WTC11 (cell line): ENCODE measurements around the gene FLT3LG. TPM values are rescaled to one million over a fixed set of nuclear protein-coding genes. Genes with fewer than 3 reads are reported as not detected.
A peak's percentile ranks its signal among the peaks of the same experiment; 100 is the strongest.

Source experiments
- CBFB ChIP-seq: sonication (generic); formaldehyde crosslinking; IDR thresholded peaks from 2 replicates; pipeline ENCODE4 v1.8.1; 2022; ENCODE audit warnings: mild to moderate bottlenecking, low read depth, missing genetic modification reagents
- CTCF ChIP-seq: fragments of 200-600 bp; IDR thresholded peaks from 2 replicates; pipeline ENCODE4 v1.8.0; 2022; ENCODE audit warnings: antibody characterized with exemption
- E2F5 ChIP-seq: sonication (generic); formaldehyde crosslinking; IDR thresholded peaks from 2 replicates; pipeline ENCODE4 v1.8.1; 2022; ENCODE audit warnings: mild to moderate bottlenecking, moderate library complexity, missing genetic modification reagents
- ELF4 ChIP-seq: sonication (generic); formaldehyde crosslinking; IDR thresholded peaks from 2 replicates; pipeline ENCODE4 v1.8.1; 2022; ENCODE audit warnings: low read depth, mild to moderate bottlenecking, moderate library complexity, missing genetic modification reagents
- IRF1 ChIP-seq: sonication (generic); formaldehyde crosslinking; IDR thresholded peaks from 2 replicates; pipeline ENCODE4 v1.8.0; 2023; ENCODE audit warnings: missing genetic modification reagents
- MXD4 ChIP-seq: fragments of 250-450 bp; sonication (Bioruptor Pico); IDR thresholded peaks from 2 replicates; pipeline ENCODE4 v1.8.0; 2021; ENCODE audit warnings: mild to moderate bottlenecking, moderate library complexity, borderline replicate concordance
- NR1H2 ChIP-seq: sonication (generic); formaldehyde crosslinking; IDR thresholded peaks from 2 replicates; pipeline ENCODE4 v1.9.0; 2021; ENCODE audit warnings: mild to moderate bottlenecking, moderate library complexity, missing genetic modification reagents
- OVOL2 ChIP-seq: fragments of 250-450 bp; sonication (Bioruptor Pico); IDR thresholded peaks from 2 replicates; pipeline ENCODE4 v1.9.0; 2021; ENCODE audit warnings: mild to moderate bottlenecking, borderline replicate concordance
- PRDM15 ChIP-seq: sonication (generic); formaldehyde crosslinking; IDR thresholded peaks from 2 replicates; pipeline ENCODE4 v1.8.0; 2022; ENCODE audit warnings: missing genetic modification reagents
- SMAD4 ChIP-seq: sonication (generic); formaldehyde crosslinking; IDR thresholded peaks from 2 replicates; pipeline ENCODE4 v1.8.0; 2022; ENCODE audit warnings: mild to moderate bottlenecking, missing genetic modification reagents
- USF2 ChIP-seq: sonication (generic); formaldehyde crosslinking; IDR thresholded peaks from 2 replicates; pipeline ENCODE4 v1.8.1; 2023; ENCODE audit warnings: mild to moderate bottlenecking, missing genetic modification reagents, moderate library complexity
- ZBTB43 ChIP-seq: sonication (generic); formaldehyde crosslinking; IDR thresholded peaks from 2 replicates; pipeline ENCODE4 v1.8.1; 2023; ENCODE audit warnings: mild to moderate bottlenecking, missing genetic modification reagents
- ZNF121 ChIP-seq: sonication (generic); formaldehyde crosslinking; IDR thresholded peaks from 2 replicates; pipeline ENCODE4 v1.8.0; 2023; ENCODE audit warnings: missing genetic modification reagents
- ZNF416 ChIP-seq: fragments of 250-450 bp; sonication (Bioruptor Pico); IDR thresholded peaks from 2 replicates; pipeline ENCODE4 v1.9.0; 2021; ENCODE audit warnings: mild to moderate bottlenecking, inconsistent platforms
- ZNF423 ChIP-seq: fragments of 250-450 bp; sonication (Bioruptor Pico); IDR thresholded peaks from 2 replicates; pipeline ENCODE4 v2.1.2; 2022; ENCODE audit warnings: mild to moderate bottlenecking, moderate library complexity
- ZNF532 ChIP-seq: fragments of 250-450 bp; sonication (Bioruptor Pico); IDR thresholded peaks from 2 replicates; pipeline ENCODE4 v1.9.0; 2021; ENCODE audit warnings: mild to moderate bottlenecking, borderline replicate concordance
- total RNA-seq: library from RNA; stranded (reverse); gene quantifications from 3 replicates; pipeline ENCODE4 v1.2.3, GENCODE V29; 2021

FLT3LG gene
- total RNA-seq, 1 experiment from 2014 or later = 2.9 TPM

- TF ChIP-seq PRDM15 (CRISPR knock-in tag) (no peak), ZNF121 (CRISPR knock-in tag) (no peak), ZNF416 (CRISPR knock-in tag) (no peak), CTCF (peak; percentile 96), ELF4 (CRISPR knock-in tag) (no peak), OVOL2 (CRISPR knock-in tag) (no peak), NR1H2 (CRISPR knock-in tag) (no peak), ZNF423 (CRISPR knock-in tag) (peak; percentile 89), SMAD4 (CRISPR knock-in tag) (no peak), E2F5 (0 out of 2 replicates have a peak, but pooled peaks have one; percentile 63), IRF1 (CRISPR knock-in tag) (no peak), MXD4 (CRISPR knock-in tag) (no peak), ZBTB43 (CRISPR knock-in tag) (no peak), USF2 (CRISPR knock-in tag) (no peak), CBFB (CRISPR knock-in tag) (no peak), ZNF532 (CRISPR knock-in tag) (no peak)
- TF ChIP-seq, all 79 proteins: peak for 5
Measured at GRCh38 chr19:49473868-49474541, at the start of gene FLT3LG (continued).
